ENCODE results near the gene KIFC1. TPM values are rescaled to one million over a fixed set of nuclear protein-coding genes. Genes with fewer than 3 reads are reported as not detected.
A peak's percentile ranks its signal among the peaks of the same experiment; 100 is the strongest.

KIFC1 gene
- total and polyA plus RNA-seq, 9 of the 15 experiments (the other 6 are each of a cell fraction or from before 2014, with no cell fraction given): 1.3 to 95.2 (median 76.9) TPM

GRCh38 chr6:33347816-33348215 is 43.8 kb upstream of the KIFC1 start:
- ATAC-seq (no peak), DNase-seq (ENCODE audit: extremely low read depth in 1 of 4, low spot score in 3 of 4) (no peak), FAIRE-seq (no peak)
- CTCF ChIA-PET (ENCODE audit: low intra/inter-chr PET ratio): interaction anchor here (0.6 kb wide), 1 partner anchor 196 kb away, joined by 3 read pairs; no protein-coding TSS in a partner anchor
- H3K27ac ChIP-seq (ENCODE audit: extremely low read depth, low read depth, low read length): no peak overlapping the region
- TF ChIP-seq EGR1 (conservative IDR thresholded peaks at IDR 0.05): no peak
- TF ChIP-seq MYNN (IDR thresholded peaks at IDR 0.05): no peak
- no peak for TF ChIP-seq MYNN (CRISPR knock-in tag; IDR thresholded peaks at IDR 0.05)
- no peak for TF ChIP-seq ZNF121 (CRISPR knock-in tag; conservative IDR thresholded peaks at IDR 0.05)
- no peak for TF ChIP-seq ZNF124 (CRISPR knock-in tag; IDR thresholded peaks at IDR 0.05)
- TF ChIP-seq ZNF79 (CRISPR knock-in tag; IDR thresholded peaks at IDR 0.05; ENCODE audit: low read depth): no peak
- TF ChIP-seq ZNF778 (CRISPR knock-in tag; IDR thresholded peaks at IDR 0.05): no peak
- no peak for TF ChIP-seq ZNF696 (CRISPR knock-in tag; conservative IDR thresholded peaks at IDR 0.05)
- no peak for TF ChIP-seq HNRNPK (IDR thresholded peaks at IDR 0.05; ENCODE audit: low read depth, low read length, poor library complexity, severe bottlenecking)
- TF ChIP-seq ZNF707 (CRISPR knock-in tag; conservative IDR thresholded peaks at IDR 0.05): no peak
- no peak for TF ChIP-seq ETV5 (CRISPR knock-in tag; IDR thresholded peaks at IDR 0.05; ENCODE audit: low read depth)
- no peak for TF ChIP-seq SMARCB1 (IDR thresholded peaks at IDR 0.05; ENCODE audit: insufficient read length, low read depth)
- no peak for TF ChIP-seq ZC3H4 (CRISPR knock-in tag; IDR thresholded peaks at IDR 0.05; ENCODE audit: borderline replicate concordance)
- TF ChIP-seq ZNF146 (CRISPR knock-in tag; IDR thresholded peaks at IDR 0.05; ENCODE audit: unreplicated experiment): no peak
- no peak for TF ChIP-seq CCAR2 (IDR thresholded peaks at IDR 0.05; ENCODE audit: low read depth, low read length)
- no peak for TF ChIP-seq KLF13 (tag; IDR thresholded peaks at IDR 0.05; ENCODE audit: borderline replicate concordance, low read depth)
- TF ChIP-seq FOS (IDR thresholded peaks at IDR 0.05; ENCODE audit: extremely low read depth, insufficient read length): no peak
- TF ChIP-seq DLX4 (CRISPR knock-in tag; IDR thresholded peaks at IDR 0.05): no peak
- no peak for TF ChIP-seq MXD1 (CRISPR knock-in tag; IDR thresholded peaks at IDR 0.05; ENCODE audit: borderline replicate concordance, poor library complexity, severe bottlenecking)
- no peak for TF ChIP-seq ZBTB1 (CRISPR knock-in tag; IDR thresholded peaks at IDR 0.05; ENCODE audit: borderline replicate concordance, low read depth)
- H2AFZ ChIP-seq (ENCODE audit: low read depth, low read length): peak overlapping the region; percentile 52; the same call in 1 of the 2 replicates
- WGBS (ENCODE audit: insufficient coverage, low coverage, missing lambda C conversion rate): 35% methylated on average over 5 of the region's 5 CpGs
- no peaks in the 10 kb centered on the region for H3K27me3 ChIP-seq (ENCODE audit: control insufficient read depth in 2 of 2, insufficient read depth in 2 of 2, low read length in 2 of 2)
- in situ Hi-C loops (cut with MboI) (no loop called here), intact Hi-C loops (cut with micrococcal nuclease) (loop anchor here (5.0 kb wide), 1 partner anchor 44 kb away; the partner anchor contains the start of gene KIFC1)
- H3K4me1 ChIP-seq (replicated peaks in 1 of 2; ENCODE audit: control insufficient read depth in 2 of 2, insufficient read depth in 2 of 2, low read length in 2 of 2): peaks cover 5 to 12% of the 10 kb centered on the region in 2 experiments; a peak in 3 of 5 replicates
- POLR2A ChIA-PET: interaction anchor here (0.6 to 1.5 kb wide), 3 partner anchors 9 to 104 kb away, joined by 3 read pairs; no protein-coding TSS in a partner anchor
- H3K36me3 ChIP-seq (ENCODE audit: control insufficient read depth, insufficient read depth, low read length): no peaks in the 10 kb centered on the region
- no TSS peak for BruUV-seq (replicated peaks)
- H3K9me1 ChIP-seq (ENCODE audit: control insufficient read depth, insufficient read depth, low read length): no peaks in the 10 kb centered on the region
- H3K9ac ChIP-seq (ENCODE audit: insufficient read depth in 1 of 2, low read depth in 2 of 2, low read length in 2 of 2): no peak overlapping the region
- no peak overlapping the region for H3K4me2 ChIP-seq (ENCODE audit: insufficient read depth, low read length)
- H3K79me2 ChIP-seq (ENCODE audit: control insufficient read depth, insufficient read depth, low read length): no peaks in the 10 kb centered on the region
- H4K20me1 ChIP-seq (replicated peaks; ENCODE audit: control insufficient read depth, insufficient read depth, low read length): no peaks in the 10 kb centered on the region
- H3K4me3 ChIP-seq: no peak overlapping the region
- no peaks in the 10 kb centered on the region for H3K9me3 ChIP-seq (replicated peaks; ENCODE audit: control insufficient read depth, insufficient read depth, low read depth, low read length)
